ENCODE data around the gene FAHD2B.
"Not testable (repeated sequence)": the region's sequence is repeated elsewhere in the genome, so short reads cannot be mapped to it uniquely, and the experiment has no call there.

Gene FAHD2B

DNA sequence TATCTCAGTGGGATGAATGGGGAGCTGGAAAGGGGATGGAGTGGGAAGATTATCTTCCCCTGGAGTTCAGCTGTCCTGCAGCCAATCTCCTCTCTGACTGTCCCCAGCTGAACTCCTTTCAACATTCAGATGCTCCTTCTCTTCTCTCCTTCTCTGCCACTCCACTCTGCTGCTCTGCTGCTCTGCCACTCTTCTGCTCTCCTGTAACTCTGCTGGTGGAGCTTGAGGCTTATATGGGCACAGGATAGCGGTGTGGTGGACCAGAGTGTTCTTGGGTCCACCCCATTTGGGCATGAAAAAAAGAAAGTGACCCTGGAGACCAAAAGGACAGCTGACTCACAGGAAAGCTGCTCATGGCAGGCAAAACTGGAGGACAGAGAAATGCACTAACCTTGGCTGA is 26.6 kb downstream of the FAHD2B start:
- no peak for DNase-seq (ENCODE audit: low read depth in 2 of 2)

DNA sequence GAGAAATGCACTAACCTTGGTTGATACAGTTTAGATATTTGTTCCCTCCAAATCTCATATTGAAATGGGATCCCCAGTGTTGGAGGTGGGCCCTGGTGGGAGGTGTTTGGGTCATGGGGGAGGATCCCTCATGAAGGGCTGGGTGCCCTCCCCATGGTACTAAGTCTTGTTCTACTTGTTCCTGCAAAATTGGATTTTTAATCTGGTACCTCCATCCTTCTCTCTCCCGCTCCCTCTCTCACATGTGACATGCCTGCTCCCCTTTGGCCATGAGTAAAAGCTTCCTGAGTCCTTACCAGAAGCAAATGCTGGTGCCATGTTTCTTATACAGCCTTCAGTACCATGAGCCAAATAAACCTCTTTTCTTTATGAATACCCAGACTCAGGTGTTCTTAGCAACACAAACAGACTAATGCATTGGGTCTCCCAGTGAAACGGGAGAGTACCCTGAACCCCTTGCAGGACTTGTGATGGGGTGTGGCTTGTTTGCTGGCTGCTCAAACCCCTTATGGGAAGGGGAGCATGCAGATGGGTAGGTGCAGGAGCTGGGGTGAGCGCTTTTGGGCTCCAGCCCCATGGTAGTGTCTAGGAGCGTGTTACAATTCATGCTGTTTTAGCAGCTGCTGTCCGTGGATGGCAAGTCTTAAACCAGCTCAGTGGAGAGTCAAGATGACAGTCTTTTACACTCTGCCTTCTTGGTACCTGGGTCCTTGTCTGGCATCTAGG is 27.2 kb downstream of the FAHD2B start:
- DNase-seq (ENCODE audit: low read depth in 2 of 2): no peak

DNA sequence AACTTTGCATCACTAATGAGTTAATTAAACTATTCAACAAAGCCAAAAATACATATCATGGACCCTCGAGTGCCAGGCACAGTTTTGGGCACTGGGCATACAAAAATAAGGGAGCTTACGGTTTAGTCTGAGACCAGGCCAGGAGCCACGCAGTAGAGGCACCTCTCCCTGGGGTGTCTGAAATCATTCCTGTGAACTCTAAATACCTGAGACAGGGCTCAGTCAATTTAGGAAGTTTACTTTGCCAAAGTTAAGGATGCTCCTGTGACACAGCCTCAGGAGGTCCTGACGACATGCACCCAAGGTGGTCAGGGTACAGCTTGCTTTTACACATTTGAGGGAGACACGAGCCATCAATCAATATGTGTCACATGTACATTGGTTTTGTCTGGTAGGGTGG is 28.7 kb downstream of the FAHD2B start:
- DNase-seq (ENCODE audit: low read depth in 2 of 2): not testable (repeated sequence)

DNA sequence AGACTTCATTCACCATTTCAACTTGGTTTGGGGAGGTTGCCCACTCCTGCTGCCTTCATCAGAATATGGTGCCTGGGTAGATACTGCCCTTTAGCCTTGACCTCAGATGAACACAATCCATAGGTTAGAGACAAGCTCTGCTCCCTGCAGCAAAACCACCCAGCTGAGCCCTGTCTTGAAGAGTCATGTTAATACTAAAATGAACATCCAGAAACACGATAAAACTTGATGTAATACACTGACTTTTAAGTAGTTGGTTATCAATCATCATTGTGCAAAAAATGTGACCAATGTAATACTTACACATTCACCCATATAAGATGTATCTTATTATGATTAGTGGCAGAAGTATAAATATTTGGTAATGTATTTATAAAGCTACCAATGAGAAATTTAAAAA is 32.7 kb downstream of the FAHD2B start:
- not testable (repeated sequence) for DNase-seq (ENCODE audit: low read depth in 2 of 2)

DNA sequence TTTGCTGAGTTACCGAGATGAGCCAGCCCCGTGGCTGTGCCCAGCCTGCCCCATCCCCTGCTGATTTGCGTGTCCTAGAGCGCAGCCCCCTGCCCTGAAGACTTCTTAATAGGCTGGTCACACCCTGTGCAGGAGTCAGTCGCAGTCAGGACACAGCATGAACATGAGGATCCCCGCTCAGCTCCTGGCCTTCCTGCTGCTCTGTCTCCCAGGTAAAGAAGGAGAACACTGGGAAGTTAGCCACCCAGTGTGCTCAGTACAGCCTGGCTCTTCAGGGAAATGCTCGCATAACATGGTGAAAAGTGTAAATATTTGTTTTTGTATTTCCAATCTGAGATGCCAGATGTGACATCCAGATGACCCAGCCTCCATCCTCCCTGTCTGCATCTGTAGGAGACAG is 34.9 kb downstream of the FAHD2B start:
- DNase-seq (ENCODE audit: low read depth in 2 of 2): not testable (repeated sequence)

DNA sequence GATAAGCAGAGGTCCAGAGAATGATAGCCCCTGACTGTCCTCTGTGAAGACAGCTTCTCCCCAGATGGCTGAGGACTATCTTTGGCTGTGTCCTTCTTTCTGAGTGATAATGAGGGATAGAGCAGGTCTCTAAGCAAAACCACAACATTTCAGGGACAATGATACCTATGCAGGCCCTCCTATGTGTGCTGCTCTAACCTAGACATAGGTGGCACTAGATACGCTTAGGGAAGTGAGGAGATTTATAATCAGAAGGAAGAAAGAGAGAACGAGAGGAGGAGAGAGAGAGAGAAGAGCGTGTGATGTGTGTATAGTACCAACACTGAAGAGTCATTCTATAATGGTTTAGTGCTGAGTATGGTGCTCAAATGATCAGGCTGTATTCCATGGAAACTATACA is 38.5 kb downstream of the FAHD2B start:
- not testable (repeated sequence) for DNase-seq (ENCODE audit: low read depth in 2 of 2)

DNA sequence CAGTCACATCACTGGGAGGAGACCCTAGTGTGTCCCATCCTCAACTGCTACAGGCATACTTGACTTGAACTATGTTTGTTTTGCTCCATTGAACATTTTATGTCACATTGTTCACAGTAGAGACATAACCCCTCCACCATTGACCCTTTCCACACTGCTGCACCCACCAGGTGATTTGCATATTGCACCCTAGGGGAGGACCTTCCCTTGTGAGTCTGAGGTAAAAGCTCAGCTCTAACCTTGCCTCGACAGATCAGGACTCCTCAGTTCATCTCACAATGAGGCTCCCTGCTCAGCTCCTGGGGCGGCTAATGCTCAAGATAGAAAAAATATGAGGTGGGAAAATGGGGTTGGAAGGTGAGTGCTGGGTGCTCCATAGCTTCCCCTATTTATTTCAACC is 44.6 kb downstream of the FAHD2B start:
- not testable (repeated sequence) for DNase-seq (ENCODE audit: low read depth in 2 of 2)

DNA sequence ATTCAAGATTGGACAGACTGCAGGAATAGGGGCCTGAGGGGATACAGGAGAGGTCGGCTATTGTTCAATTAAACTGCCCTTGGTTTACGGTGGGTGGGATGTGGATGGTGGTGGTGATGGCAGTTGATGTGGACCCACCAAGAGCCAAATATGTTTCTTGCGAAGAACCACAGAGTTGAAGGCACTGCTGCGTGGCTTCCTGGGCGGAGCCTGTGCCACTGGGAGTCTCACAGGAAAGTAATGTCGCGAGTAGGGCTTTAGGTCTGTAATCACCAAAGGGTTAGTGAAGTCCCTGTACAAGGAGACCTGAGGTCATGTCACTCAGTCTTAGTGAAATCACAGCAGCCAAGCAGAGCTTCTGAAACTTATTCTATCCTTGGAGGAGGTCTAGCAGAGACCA is 46.2 kb downstream of the FAHD2B start:
- DNase-seq (ENCODE audit: low read depth in 2 of 2): not testable (repeated sequence)

DNA sequence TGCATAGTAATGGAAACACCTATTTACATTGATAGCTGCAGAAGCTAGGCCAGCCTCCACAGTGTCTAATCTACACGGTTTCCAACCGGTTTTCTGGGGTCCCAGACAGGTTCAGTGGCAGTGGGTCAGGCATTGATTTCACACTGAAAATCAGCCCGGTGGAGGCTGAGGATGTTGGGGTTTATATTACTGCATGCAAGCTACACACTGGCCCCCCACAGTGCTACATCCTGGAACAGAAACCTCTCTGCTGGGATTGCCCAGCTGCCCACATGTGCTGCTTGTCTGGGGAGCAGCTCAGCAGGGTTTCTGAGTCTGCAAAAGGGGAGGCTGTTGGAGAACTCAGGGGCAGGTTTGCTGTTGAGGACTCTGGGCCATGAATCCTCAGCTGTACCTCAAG is 48.0 kb downstream of the FAHD2B start:
- not testable (repeated sequence) for DNase-seq (ENCODE audit: low read depth in 2 of 2)

DNA sequence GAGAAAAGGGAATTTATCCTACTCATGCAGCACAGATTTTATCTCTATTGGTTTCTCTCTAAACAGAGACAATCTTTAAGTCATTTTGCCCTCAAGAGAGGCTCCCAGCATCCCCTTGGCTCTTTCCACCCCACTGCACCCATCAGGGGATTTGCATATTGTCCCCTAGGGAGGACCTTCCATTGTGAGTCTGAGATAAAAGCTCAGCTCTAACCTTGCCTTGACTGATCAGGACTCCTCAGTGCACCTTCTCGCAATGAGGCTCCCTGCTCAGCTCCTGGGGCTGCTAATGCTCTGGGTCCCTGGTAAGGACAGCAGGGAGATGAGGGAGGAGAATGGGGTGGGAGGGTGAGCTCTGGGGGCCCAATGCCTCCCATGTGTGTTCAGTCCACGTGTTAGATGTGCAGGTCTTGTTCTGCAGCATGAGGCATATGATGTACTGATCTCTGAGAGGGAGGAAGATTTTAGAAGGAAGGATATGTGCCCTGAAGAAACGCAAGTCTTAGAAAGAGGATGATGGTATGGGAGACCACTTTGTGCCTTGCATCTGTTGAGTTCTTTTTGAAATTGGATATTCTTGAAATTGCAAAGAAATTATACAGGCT is 48.7 kb downstream of the FAHD2B start:
- DNase-seq (ENCODE audit: low read depth in 2 of 2): not testable (repeated sequence)

Data from stimulated activated CD4-positive, alpha-beta T cell treated with anti-CD3 and anti-CD28 coated beads, Interleukin-4, amount 100 ng/mL, for 48 hours (primary cell).